HG03442 (cell line): Measurements from ENCODE around the gene CBX8.
"Not testable (repeated sequence)": the region's sequence is repeated elsewhere in the genome, so short reads cannot be mapped to it uniquely, and the experiment has no call there.

ENCODE experiments used
- ATAC-seq: cut with Tn5 transposase; IDR thresholded peaks from one replicate; pipeline ENCODE4 v1.9.1; 2021; ENCODE audit warnings: mild to moderate bottlenecking, moderate library complexity; ENCODE audit not compliant: unreplicated experiment

CBX8 gene

GRCh38 chr17:79757140-79757745 is 39.6 kb downstream of the CBX8 start:
- no peak for ATAC-seq

- ATAC-seq, result no peak
These were observed 41.3 kb downstream of the CBX8 start for GRCh38 chr17:79755591-79755990.

- ATAC-seq, result not testable (repeated sequence)
These were observed 42.0 kb downstream of the CBX8 start for GRCh38 chr17:79754903-79755302.

- ATAC-seq, result no peak
These were observed 42.5 kb downstream of the CBX8 start for GRCh38 chr17:79754370-79754769.

GRCh38 chr17:79752175-79752574 is 44.7 kb downstream of the CBX8 start:
- ATAC-seq, result no peak

- ATAC-seq, result no peak
These were observed 46.0 kb downstream of the CBX8 start for GRCh38 chr17:79750650-79751545.

GRCh38 chr17:79749958-79750357 is 46.9 kb downstream of the CBX8 start:
- no peak for ATAC-seq

GRCh38 chr17:79749156-79749815 is 47.6 kb downstream of the CBX8 start:
- no peak for ATAC-seq

GRCh38 chr17:79748295-79749099 is 48.4 kb downstream of the CBX8 start:
- ATAC-seq, result no peak

GRCh38 chr17:79747508-79748294 is 49.2 kb downstream of the CBX8 start:
- no peak for ATAC-seq

- ATAC-seq, result no peak
These were observed 49.9 kb downstream of the CBX8 start for GRCh38 chr17:79746889-79747507.

GRCh38 chr17:79745641-79746105 is 51.2 kb downstream of the CBX8 start:
- no peak for ATAC-seq

GRCh38 chr17:79743614-79744013 is 53.3 kb downstream of the CBX8 start:
- ATAC-seq, result no peak

- no peak for ATAC-seq
These were observed 53.9 kb downstream of the CBX8 start for GRCh38 chr17:79742951-79743476.

GRCh38 chr17:79742589-79742918 is 54.3 kb downstream of the CBX8 start:
- no peak for ATAC-seq
